A375 (cell line): ENCODE results near the gene C5. TPM values are rescaled to one million over a fixed set of nuclear protein-coding genes. Genes with fewer than 3 reads are reported as not detected.

Experiments used
- total RNA-seq: library from RNA; depleted of rRNA; stranded (reverse); fragments of >200 nt; shearing (Covaris generic); gene quantifications from 2 replicates; pipeline ENCODE4 v1.2.3, GENCODE V29; 2014; rRNA removed

The C5 gene
- 0.38 and 1.0 TPM in 2 replicates for total RNA-seq

DNA sequence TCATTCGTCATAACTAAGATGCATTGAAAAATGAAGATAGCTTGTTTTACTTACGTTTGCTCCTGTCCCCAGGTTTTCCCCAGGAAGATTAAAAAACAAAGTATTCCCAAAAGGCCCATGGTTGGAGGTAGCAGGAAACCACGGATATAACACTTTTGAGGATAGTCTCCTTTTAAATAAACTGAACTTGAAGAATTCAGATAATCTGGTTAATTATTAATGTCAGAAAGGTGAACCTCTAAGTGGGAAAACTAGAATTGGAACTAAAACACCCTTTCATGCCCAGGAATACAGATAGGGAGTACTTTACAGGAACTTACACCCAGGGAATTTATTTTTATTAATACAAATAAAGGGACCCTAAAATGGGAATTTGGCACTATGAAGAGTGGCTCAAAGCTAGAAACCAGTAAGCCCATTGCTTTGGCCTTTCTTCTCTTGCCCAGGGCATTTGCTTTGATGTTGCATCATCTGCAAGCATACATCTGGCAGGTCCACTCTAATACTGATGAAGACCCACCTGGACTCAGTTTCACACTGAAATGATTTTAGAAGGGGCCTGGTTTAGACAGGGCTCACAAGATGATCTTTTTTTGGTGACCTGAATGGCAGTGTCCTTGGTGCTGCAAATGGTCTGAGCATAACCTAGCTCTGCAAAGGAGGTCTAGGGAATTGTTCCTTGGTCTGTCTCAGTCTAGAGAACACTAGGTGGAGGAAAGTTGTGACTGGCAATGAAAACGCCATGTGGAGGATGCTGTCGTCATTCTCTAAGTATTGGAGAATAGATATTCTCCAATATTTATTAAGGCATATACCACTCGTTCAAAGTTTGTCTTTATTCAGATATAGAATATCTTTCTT lies at the start of gene C5:
TSS of gene C5 (minus strand) at position 148 of the 861 bp plus-strand sequence. CDS start at position 119, 29 bp downstream.

DNA sequence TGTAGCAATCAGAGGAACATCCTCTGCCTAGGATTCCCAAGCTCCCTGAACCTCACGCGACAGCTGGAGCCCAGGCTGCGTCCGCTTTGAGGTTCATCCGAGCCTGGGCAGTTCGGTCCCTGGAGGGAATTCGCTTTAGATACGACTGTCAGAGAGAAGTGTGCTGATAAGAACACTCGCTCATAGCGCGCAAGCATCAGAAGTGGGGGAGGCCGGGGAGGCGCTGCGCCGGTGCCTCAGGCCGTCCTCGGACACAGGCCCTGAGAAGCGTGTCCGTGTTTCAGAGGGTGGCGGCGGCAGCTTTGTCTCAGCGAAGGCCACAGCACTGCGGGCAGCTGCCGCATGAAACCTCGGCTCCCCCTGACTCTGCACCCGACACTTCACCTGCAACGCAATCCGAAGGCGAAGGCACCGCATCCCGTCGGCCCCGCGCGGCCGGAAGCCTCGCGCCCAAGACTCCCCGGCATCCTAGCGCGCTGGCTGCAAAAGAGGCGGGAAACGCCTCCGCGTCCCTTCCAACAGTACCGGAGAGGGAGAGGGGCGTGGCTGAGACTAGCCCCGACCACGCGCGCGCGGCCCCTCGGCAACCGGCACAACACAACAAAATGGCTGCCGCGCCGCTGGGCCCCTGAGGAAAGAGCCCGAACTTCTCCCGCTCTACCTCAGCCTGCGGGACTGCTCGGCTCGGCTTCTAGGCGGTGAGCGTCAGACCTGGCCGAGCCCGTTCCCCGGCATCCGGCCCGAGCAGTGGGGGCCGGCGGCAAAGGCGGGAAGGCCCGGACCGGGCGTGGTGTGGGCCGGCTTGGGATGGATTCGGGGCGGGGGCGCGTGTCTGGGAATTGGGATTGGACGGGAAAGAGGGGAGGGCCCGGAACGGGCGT lies 24.5 kb upstream of the C5 start, which contains the start of gene CNTRL:
TSS of gene CNTRL (plus strand) at position 586 of the 881 bp plus-strand sequence. CDS start 13,372 bp downstream, outside the sequence.

DNA sequence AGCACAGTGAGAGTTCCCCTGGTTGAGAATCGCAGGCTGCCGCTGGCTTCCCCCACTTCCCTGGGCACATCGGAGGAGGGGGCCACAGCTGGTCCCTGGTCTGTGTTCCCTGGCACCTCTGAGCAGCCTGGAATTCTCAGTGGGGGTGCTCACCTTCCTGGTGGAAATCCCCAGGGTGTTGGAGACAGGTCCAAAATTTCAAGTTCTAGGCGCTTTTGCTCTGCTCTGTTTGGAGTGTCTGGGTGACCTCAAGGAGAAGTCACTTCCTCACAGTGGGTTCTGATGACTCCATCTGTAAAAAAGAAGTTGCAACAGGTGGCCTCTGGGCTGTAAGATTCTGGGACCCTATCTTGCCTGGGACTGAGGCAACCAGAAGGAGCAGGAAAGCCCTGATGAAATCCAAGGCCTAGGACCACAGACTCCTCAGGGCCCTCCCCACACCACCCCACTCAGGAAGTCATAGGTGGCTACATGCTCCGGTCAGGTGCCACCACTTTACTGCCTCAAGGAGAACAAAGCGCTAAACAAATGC lies 123.6 kb downstream of the C5 start, which contains the start of gene TRAF1:
TSS of gene TRAF1 (minus strand) at position 400 of the 532 bp plus-strand sequence. CDS start 721 bp downstream, outside the sequence.

Other genes with a start within 250 kb of the C5 start
- gene PSMD5, start 207.4 kb downstream of the C5 start, total RNA-seq: 15.0 and 15.9 TPM in 2 replicates
- 96.0 and 98.5 TPM in 2 replicates for gene PHF19, start 173.1 kb downstream of the C5 start, total RNA-seq
- 7.8 and 7.9 TPM in 2 replicates for gene TRAF1, start 123.5 kb downstream of the C5 start, total RNA-seq
- 23.6 and 26.1 TPM in 2 replicates for gene CNTRL, start 24.7 kb upstream of the C5 start, total RNA-seq
- gene RAB14, start 151.6 kb upstream of the C5 start, total RNA-seq: 14.8 and 17.3 TPM in 2 replicates
- 421 and 430 TPM in 2 replicates for gene GSN, start 217.9 kb upstream of the C5 start, total RNA-seq